NB4 (cell line): ENCODE results near the gene ZEB2.

Experiments
- CTCF ChIP-seq: IDR thresholded peaks from one replicate; pipeline ENCODE4 v1.5.1; 2012; ENCODE audit warnings: low read depth, low read length
- MYC ChIP-seq: IDR thresholded peaks from 2 replicates; pipeline ENCODE4 v1.6.1; 2011; ENCODE audit warnings: low read depth, low read length
- POLR2A ChIP-seq: IDR thresholded peaks from 2 replicates; pipeline ENCODE4 v1.6.1; 2011; ENCODE audit warnings: mild to moderate bottlenecking; ENCODE audit not compliant: insufficient read length; ENCODE audit errors: extremely low read depth

GRCh38 chr2:144476682-144477081 is 43.2 kb downstream of the ZEB2 start:
- TF ChIP-seq POLR2A = no peak
- no peak for TF ChIP-seq CTCF
- TF ChIP-seq MYC = no peak
